Stomach (tissue), 4 donors: ENCODE measurements around the gene AMDHD2.
"Not testable (repeated sequence)": the region's sequence is repeated elsewhere in the genome, so short reads cannot be mapped to it uniquely, and the experiment has no call there.

Experiments used
- EP300 ChIP-seq: sonication (generic); formaldehyde crosslinking; IDR thresholded peaks from one replicate; pipeline ENCODE4 v1.6.1; 2017; ENCODE audit warnings: antibody characterized with exemption
- POLR2A ChIP-seq, 4 donors: fragments of 450-650 bp; IDR thresholded peaks; one replicate each; pipeline ENCODE4 v1.6.1; 2016; ENCODE audit warnings: antibody characterized with exemption in 4 of 4, control low read depth in 2 of 4, mild to moderate bottlenecking in 1 of 4, moderate library complexity in 1 of 4
- POLR2AphosphoS5 ChIP-seq, 3 donors: sonication (generic); formaldehyde crosslinking; IDR thresholded peaks; one replicate each; pipeline ENCODE4 v1.6.1; 2016; ENCODE audit warnings: antibody characterized with exemption in 3 of 3
- TF ChIP-seq, protein P1 (sequence below), 7 experiments: fragments of 450-650 bp in 4 of 7; fragments of 200-600 bp in 3 of 7; sonication (generic) in 3 of 7; IDR thresholded peaks; one replicate each; pipeline ENCODE4 v1.5.1; 2016 to 2019; ENCODE audit warnings: antibody characterized with exemption in 7 of 7, control low read depth in 2 of 7, mild to moderate bottlenecking in 1 of 7

DNA sequence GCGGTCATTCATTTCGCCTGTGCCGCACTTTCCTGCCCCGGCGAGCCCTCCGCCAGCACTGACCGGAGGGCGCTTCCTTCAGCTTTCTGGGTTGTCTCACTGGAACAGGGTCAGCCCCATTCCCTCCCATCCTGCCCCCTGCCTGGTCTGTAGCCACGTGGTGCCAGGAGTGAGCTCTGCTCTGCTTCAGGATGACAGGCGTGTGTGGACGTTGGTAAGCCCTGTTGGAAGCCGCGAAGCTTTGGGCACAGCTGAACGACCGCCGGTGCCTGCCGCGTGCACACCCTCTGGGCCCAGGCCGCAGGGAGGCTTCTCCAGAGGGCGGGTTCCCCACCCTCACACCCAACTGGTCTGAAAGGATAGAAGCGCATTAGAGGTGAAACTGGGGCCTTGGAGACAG, 60.6 kb downstream of the AMDHD2 start:
- TF ChIP-seq, protein P1, sequence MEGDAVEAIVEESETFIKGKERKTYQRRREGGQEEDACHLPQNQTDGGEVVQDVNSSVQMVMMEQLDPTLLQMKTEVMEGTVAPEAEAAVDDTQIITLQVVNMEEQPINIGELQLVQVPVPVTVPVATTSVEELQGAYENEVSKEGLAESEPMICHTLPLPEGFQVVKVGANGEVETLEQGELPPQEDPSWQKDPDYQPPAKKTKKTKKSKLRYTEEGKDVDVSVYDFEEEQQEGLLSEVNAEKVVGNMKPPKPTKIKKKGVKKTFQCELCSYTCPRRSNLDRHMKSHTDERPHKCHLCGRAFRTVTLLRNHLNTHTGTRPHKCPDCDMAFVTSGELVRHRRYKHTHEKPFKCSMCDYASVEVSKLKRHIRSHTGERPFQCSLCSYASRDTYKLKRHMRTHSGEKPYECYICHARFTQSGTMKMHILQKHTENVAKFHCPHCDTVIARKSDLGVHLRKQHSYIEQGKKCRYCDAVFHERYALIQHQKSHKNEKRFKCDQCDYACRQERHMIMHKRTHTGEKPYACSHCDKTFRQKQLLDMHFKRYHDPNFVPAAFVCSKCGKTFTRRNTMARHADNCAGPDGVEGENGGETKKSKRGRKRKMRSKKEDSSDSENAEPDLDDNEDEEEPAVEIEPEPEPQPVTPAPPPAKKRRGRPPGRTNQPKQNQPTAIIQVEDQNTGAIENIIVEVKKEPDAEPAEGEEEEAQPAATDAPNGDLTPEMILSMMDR (IDR thresholded peaks at IDR 0.05), result not testable (repeated sequence)
- TF ChIP-seq POLR2A (IDR thresholded peaks at IDR 0.05); POLR2AphosphoS5 (IDR thresholded peaks at IDR 0.05); EP300: not testable (repeated sequence)
